ENCODE data around the gene INPP5A.

DNA sequence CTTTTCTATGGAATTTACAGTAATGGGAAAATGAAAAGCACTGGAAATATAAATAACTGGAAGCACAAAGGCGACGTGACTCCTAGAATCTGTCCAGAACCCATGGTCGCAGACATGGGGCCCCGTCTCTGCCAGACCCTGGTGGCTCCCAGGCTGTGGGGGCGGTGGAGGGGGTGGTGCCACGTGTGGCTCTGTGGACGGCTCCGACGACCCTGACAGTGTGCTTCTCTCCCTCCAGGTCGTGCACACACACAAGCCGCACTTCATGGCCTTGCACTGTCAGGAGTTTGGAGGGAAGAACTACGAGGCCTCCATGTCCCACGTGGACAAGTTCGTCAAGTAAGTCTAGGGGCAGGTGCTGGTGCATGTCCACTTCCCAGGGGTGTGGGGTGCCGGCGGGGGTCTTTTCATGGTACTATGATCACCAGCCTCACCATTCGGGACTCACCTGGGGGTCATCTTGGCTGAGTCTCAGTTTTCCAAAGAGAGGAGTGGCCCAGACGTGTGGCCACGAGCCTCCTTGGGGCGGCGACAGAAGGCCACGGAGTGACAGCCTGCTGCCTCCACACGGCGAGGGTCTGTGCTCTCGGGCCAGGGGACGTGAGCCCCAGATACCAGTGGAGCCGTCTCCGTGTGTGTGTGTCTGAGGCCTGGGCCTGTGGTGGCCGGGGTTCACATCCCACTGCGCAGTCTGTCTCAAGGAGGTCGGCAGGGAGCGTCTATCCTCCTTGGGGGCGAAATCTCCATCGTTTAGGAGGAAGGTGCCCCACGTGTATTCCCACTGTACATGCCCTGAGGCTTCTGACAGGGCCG, 108.2 kb downstream of the INPP5A start:
- TF ChIP-seq, protein P1, sequence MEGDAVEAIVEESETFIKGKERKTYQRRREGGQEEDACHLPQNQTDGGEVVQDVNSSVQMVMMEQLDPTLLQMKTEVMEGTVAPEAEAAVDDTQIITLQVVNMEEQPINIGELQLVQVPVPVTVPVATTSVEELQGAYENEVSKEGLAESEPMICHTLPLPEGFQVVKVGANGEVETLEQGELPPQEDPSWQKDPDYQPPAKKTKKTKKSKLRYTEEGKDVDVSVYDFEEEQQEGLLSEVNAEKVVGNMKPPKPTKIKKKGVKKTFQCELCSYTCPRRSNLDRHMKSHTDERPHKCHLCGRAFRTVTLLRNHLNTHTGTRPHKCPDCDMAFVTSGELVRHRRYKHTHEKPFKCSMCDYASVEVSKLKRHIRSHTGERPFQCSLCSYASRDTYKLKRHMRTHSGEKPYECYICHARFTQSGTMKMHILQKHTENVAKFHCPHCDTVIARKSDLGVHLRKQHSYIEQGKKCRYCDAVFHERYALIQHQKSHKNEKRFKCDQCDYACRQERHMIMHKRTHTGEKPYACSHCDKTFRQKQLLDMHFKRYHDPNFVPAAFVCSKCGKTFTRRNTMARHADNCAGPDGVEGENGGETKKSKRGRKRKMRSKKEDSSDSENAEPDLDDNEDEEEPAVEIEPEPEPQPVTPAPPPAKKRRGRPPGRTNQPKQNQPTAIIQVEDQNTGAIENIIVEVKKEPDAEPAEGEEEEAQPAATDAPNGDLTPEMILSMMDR (IDR thresholded peaks at IDR 0.05), result no peak
- TF ChIP-seq POLR2A (IDR thresholded peaks at IDR 0.05), result no peak

Measured in lower leg skin (tissue), 3 donors.